Measurements from ENCODE around the gene IFT80.

DNA sequence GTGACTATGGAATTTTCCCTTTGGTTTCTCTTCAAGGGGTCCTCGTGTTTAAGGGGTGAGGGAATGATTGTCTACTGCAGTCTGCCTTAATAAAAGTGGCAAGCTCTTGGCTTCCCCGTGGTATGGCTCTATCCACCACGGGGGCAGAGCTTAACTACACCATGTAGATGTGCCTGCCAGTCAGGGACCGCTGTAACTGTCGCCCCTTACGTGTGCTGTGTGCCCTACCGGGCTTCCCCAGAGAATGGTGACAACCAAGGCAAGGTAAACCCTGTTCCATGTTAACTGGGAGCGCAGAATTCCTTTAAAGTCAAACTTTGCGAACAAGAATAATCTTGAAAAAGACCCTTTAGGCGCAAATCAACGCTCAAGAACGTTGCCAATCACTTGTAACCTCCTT, 174.8 kb downstream of the IFT80 start:
- TF ChIP-seq, protein P1, sequence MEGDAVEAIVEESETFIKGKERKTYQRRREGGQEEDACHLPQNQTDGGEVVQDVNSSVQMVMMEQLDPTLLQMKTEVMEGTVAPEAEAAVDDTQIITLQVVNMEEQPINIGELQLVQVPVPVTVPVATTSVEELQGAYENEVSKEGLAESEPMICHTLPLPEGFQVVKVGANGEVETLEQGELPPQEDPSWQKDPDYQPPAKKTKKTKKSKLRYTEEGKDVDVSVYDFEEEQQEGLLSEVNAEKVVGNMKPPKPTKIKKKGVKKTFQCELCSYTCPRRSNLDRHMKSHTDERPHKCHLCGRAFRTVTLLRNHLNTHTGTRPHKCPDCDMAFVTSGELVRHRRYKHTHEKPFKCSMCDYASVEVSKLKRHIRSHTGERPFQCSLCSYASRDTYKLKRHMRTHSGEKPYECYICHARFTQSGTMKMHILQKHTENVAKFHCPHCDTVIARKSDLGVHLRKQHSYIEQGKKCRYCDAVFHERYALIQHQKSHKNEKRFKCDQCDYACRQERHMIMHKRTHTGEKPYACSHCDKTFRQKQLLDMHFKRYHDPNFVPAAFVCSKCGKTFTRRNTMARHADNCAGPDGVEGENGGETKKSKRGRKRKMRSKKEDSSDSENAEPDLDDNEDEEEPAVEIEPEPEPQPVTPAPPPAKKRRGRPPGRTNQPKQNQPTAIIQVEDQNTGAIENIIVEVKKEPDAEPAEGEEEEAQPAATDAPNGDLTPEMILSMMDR (IDR thresholded peaks at IDR 0.05): no peak
- no peak for TF ChIP-seq POLR2A (IDR thresholded peaks at IDR 0.05; ENCODE audit: low read depth)
